ENCODE data around the gene RBKS.
"Not testable (repeated sequence)": the region's sequence is repeated elsewhere in the genome, so short reads cannot be mapped to it uniquely, and the experiment has no call there.

RBKS gene

GRCh38 chr2:27904405-27904665, 14.1 kb upstream of the RBKS start:
- no peak for DNase-seq

DNA sequence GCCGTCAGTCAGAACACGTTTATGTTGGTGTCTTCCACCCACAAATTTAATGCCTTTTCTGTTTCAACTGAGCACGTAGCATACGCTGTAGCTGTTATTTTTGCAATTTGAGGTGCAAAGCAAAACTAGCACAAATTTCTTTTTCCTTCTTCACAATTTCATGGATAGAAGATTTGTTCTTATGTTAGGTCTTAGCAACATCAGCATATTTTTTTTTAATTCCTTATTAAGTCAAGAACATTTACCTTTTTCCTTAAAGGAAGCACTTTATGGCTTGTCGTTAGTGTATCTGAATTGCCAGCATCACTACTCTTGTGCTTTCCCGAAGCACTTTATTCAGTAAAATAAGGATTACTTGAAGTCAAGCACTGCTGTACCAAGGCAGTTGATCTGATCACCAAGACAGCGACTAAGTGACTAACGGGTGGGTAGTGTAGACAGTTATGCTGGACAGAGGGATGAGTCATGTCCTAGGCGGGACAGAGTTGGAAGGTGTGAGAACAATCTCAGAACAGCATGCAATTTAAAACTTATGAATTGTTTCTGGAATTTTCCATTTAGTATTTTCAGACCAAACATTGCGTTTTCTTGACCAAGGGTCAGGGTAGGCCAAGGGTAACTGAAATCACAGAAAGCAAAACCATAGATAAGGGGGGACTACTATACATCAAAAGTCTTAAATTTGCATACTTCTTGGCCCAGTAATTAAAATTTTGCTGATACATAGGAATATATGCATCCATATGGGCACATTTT, 13.6 kb upstream of the RBKS start:
- no peak for DNase-seq

DNA sequence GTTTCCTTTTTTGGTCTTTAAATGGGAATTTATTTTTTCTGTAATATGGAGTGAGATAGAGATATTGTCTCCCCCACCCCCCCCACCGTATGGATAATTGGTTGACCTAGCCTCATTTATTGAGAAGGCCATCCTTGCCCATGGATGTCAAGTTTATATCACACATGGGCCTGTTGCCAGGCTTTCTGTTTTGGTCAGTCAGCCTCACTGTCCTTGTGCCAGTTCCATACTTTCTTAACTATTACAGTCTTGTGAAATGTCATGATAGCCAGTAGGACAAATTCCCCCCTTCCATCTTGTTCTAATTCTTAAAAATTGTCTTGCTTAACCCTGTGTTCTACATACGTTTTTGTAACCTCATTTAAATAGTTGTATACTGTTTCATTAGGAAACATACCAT, 12.8 kb upstream of the RBKS start:
- DNase-seq, result no peak

GRCh38 chr2:27902098-27902497, 11.9 kb upstream of the RBKS start:
- no peak for DNase-seq

- no peak for DNase-seq
Observed at GRCh38 chr2:27901234-27901633, 11.0 kb upstream of the RBKS start.

DNA sequence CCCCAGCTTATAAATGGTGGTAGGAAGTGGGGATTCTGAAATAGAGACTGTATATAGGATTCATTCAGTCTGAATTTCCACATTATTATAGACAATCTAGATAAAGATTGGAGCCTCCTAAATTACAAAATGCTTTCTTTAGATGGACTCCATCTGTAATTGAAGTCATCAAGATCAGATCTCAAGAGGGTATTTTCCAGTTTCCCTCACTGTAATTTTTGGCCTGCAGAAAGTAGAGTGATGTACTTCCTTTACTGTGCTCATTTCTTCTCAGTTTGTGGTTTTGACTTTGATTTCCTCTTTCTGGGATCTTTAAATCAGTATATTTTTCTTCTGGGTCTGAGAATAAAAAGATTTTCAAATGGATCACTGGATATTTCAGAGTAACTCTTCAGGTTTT, 7.5 kb upstream of the RBKS start:
- DNase-seq, result no peak

GRCh38 chr2:27893006-27893405, 2.8 kb upstream of the RBKS start:
- no peak for DNase-seq

DNA sequence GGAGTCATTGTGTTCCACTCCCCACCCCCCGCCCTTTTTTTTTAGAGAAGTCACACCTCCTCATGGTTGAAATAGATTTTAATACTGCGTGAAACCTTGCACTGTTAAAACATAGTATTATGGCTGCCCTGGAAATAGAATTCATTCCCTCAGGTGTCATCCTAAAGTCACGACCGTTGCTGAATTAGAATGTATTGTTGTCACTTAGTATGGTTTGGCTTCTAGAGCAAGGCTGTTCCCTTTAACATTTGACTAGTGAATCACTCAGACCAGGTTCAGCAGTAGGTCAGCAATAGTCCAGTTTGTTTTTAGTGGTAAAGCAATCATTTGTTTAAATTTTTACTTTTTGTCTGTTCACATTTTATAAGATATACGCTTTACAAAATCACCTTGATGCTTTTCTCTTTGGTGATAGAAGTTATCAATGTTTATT, 1.5 kb upstream of the RBKS start:
- no peak for DNase-seq

GRCh38 chr2:27890924-27891672, 911 bp upstream of the RBKS start:
- DNase-seq, result peak in 1 of 2 experiments; percentile 77

DNA sequence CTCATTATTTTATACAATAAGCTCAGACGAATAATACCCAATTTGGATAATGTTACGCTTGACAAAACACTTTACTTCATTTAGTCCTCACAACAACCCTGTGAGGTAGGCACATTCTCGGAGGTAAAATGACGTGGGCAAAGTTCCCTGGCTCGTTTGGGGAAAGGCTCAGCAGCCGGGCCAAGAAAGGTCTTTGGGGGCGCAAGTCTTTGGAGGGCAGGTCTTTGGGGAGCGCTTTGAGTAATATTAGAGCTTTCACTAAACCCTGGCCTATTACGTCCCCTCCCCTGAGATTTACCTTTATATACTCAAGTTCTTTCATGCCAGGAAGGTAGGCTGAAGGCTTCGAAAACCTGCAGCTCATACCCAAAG, 427 bp downstream of the RBKS start:
- no peak for DNase-seq

DNA sequence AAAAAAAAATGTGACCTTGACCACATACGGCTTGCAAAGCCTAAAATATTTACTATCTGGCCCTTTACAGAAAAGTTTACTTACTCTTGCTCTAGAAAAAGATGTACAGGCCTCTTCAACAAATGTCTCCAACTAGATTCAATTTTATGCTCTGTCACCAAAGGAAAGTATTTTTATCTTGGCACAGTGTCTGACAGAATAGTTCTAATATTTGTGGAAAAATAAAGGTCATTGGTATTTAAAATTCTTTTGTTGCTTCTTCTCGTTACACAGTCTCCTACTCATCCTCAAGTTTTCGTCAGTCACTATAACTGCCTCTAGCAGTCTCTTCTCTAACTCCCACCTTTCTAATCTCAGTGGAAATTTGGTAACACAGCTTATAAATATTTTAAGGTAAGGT, 1.4 kb downstream of the RBKS start:
- DNase-seq, result no peak

DNA sequence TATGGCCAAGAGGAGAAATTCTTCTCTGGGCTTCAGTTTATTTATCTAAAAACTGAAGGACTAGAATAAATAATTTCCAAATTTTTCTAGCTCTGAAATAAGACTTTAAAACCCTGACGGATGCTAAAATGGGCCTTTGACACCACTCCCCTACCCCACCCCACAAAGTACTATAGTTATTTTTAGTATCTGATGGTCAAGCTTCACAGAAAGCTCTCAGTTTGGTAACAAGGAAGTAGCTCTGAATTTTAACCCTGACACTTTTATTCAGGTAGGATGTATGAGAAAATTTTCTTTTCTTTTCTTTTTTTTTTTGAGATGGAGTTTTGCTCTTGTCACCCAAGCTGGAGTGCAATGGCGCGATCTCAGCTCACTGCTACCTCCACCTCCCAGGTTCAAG, 2.4 kb downstream of the RBKS start:
- DNase-seq, result no peak

DNA sequence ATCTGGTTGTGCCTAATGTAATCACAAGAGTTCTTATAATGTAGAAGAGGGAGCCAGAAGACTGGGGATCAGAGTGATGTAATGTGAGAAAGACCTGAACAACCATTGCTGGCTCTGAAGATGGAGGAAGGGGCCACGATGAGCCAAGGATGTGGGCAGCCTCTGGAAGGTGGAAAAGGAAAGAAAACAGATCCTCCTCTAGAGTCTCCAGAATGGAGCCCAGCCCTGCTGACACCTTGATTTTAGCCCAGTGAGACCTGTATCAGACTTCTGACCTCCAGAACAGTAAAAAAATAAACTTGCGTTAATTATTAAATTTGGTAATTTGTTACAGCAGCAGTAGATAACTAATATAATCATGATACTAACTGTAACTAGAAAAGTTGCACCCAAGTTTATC, 3.1 kb downstream of the RBKS start:
- DNase-seq, result no peak

DNA sequence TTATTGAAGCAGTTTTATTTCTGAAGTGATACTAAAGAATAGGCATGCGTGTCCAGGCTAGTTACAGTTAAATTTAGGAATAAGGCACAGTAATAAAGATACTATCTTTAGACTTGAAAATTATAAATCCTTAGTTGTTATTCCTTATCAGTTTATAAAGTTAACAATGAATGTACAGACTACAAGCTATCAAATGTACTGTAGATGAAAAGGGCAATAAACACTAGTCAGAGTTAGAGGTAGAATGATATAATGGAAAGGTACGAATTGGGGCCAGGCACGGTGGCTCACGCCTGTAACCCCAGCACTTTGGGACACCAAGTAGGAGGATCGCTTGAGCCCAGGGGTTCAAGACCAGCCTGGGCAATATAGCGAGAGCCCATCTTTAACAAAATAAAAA, 3.9 kb downstream of the RBKS start:
- no peak for DNase-seq

GRCh38 chr2:27885661-27886060, 4.5 kb downstream of the RBKS start:
- DNase-seq, result no peak

DNA sequence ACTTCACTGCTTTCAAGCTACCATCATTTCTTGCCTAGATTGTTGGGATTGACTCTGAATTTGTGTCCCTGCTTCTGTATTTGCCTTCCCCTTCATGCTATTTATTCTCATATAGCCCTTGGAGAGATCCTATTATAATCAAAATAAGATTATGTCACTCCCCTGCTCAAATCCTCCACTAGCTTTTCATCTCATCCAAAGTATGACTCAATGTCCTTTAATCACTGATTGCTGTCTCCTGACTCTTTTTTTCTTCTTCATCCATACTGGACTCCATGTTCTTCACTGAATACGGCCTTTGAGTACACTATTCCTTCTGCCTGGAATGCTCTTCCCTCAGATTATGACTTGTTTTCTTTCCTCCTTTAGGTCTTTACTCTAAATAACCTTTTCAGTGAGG, 5.0 kb downstream of the RBKS start:
- DNase-seq, result no peak

- no peak for DNase-seq
Observed at GRCh38 chr2:27884601-27885000, 5.6 kb downstream of the RBKS start.

DNA sequence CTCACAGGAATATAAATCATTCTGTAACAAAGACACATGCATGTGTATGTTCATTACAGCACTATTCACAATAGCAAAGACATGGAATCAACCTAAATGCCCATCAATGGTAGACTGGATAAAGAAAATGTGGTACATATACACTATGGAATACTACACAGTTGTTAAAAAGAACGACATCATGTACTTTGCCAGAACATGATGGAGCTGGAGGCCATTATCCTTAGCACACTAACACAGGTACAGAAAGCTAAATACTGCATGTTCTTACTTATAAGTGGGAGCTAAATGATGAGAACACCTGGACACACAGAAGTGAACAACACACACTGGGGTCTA, 7.6 kb downstream of the RBKS start:
- not testable (repeated sequence) for DNase-seq

DNA sequence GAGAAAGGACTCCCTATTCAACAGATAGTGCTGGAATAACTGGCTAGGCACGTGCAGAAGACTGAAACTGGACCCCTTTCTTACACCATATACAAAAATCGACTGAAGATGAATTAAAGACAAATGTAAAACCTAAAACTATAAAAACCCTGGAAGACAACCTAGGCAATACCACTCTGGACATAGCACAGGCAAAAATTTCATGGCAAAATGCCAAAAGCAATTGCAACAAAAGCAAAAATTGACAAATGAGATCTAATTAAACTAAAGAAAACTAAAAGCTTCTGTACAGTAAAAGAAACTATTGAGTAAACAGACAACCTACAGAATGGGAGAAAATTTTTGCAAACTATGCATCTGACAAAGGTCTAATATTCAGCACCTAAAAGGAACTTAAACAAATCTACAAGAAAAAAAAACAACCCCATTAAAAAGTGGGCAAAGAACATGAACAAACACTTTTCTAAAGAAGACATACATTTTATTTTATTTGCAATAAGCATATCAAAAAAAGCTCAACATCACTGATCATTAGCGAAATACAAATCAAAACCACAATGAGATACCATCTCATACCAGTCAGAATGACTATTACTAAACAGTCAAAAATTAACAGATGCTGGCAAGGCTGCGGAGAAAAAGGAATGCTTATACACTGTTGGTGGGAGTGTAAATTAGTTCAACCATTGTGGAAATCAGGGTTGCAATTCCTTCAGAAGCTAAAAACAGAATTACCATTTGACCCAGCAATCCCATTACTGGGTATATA, 8.2 kb downstream of the RBKS start:
- not testable (repeated sequence) for DNase-seq

GRCh38 chr2:27878825-27879224, 11.4 kb downstream of the RBKS start:
- no peak for DNase-seq

DNA sequence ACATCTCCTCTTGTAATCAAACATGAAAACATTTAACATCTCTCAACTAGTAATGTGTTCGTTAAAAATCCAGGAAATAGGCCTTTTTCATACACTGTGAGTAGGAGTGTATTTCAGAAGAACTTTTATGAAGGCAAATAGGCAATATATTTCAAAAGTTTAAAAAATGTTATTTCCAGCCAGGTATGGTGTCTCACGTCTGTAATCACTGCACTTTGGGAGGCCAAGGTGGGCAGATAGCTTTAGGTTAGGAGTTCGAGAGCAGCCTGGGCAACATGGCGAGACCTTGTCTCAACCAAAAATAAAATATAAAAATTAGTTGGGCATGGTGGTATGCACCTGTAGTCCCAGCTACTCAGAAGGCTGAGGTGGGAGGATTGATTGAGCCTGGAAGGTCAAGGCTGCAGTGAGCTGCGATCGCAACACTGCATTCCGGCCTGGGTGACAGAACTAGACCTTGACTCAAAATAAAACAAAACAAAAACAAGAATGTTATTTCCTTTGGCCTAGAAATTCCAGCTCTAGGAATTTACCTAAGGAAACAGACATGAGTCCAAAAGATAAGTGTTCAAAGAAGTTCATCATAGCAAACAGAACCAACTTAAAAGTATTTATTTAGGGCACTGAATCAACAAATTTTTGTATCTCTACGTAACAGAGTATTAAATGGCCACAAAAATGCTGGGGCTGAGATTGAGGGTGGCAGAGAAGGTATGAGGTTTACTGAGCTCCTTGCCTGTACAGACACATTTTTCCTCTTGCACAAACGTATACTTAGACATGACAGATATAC, 14.9 kb downstream of the RBKS start:
- DNase-seq, result no peak

DNA sequence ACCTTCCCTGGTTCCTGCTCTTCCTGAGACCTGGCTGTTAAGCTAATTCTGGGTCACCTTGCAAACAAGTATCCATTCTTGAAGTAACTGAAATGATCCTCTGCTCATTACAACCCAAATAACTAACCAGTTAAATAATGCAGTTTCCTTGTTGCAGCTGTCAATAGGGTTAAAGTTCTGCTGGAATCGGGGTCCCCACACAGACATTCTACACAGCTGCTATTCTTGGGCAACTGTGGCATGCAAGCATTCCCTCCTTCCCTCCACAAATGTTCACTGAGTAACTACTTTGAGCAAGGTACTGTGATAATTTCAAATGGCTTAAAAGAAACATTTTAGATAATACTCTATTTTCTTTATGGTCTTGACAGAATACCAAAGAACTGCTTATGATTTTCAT, 17.1 kb downstream of the RBKS start:
- DNase-seq, result no peak

- DNase-seq, result peak in 1 of 2 experiments; percentile 12
Observed at GRCh38 chr2:27871802-27872201, 18.4 kb downstream of the RBKS start.
